Adrenal gland (tissue), 5 donors: Measurements from ENCODE around the gene MRPS12.

ENCODE experiments used
- CTCF ChIP-seq, 6 experiments: fragments of 450-650 bp in 4 of 6; fragments of 200-600 bp in 2 of 6; sonication (generic) in 1 of 6; IDR thresholded peaks; 1 replicate in 5 of 6; 2 replicates in 1 of 6; pipeline versions ENCODE4 v1.5.1 to v1.8.0; 2016 to 2021; ENCODE audit warnings: antibody characterized with exemption in 6 of 6, mild to moderate bottlenecking in 2 of 6, moderate library complexity in 1 of 6
- POLR2A ChIP-seq, 2 donors: fragments of 450-650 bp; IDR thresholded peaks; one replicate each; pipeline ENCODE4 v1.6.1; 2017; ENCODE audit warnings: antibody characterized with exemption in 2 of 2, mild to moderate bottlenecking in 2 of 2, moderate library complexity in 1 of 2
- donor health status: DM: no; HTN: no; CAD: no.

- no peak for TF ChIP-seq CTCF (IDR thresholded peaks at IDR 0.05)
- no peak for TF ChIP-seq POLR2A (IDR thresholded peaks at IDR 0.05)
Measured at GRCh38 chr19:38915329-38916321, 15.1 kb upstream of the MRPS12 start.
